Anterior cingulate cortex (tissue), 58 donors: ENCODE results near the gene TMEM204.
"Not testable (repeated sequence)": the region's sequence is repeated elsewhere in the genome, so short reads cannot be mapped to it uniquely, and the experiment has no call there.

Source experiments
- DNase-seq, 58 donors: peaks; one replicate each; lab custom pipeline; 2025; lab: John Stamatoyannopoulos, UW

TMEM204 gene

DNA sequence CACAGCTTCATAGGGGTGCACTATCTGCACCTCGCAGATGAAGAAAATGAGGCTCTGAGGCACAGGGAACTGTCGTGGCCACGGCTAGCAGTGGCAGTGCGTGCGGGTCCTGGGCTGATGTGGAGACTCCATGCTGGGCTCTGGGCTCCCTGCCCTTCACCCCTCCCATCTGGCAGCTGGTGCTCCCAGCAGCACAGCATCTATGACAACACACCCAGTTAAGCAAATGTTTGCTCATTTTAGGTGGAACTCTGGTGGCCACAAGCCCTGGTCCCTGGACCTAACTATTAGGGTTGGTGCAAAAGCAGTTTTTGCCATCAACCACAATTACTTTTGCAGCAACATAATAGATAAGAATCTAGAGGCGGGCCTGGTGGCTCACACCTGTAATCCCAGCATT, 47.5 kb downstream of the TMEM204 start:
- DNase-seq, result no peak

DNA sequence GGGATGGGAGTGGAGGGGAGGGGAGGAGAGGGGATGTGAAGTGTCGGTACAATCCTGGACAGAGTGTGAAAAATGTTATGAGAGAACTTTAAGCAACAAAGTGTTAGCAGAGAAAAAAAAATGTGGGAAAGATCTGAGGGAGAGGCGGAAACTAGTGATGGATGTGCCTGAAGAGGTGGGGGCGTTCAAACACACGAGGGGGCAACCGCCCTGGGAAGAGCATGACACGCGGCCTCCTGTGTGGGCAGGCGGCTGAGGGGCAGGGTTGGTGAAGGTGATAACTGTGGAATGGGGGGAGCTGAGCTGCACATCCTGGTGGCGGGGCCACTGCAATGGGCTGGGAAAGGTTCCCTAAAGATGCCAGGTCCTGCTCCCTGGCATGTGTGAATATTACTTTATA, 48.3 kb downstream of the TMEM204 start:
- DNase-seq, result no peak

- no peak for DNase-seq
Measured at GRCh38 chr16:1583180-1583579, 49.7 kb downstream of the TMEM204 start.

DNA sequence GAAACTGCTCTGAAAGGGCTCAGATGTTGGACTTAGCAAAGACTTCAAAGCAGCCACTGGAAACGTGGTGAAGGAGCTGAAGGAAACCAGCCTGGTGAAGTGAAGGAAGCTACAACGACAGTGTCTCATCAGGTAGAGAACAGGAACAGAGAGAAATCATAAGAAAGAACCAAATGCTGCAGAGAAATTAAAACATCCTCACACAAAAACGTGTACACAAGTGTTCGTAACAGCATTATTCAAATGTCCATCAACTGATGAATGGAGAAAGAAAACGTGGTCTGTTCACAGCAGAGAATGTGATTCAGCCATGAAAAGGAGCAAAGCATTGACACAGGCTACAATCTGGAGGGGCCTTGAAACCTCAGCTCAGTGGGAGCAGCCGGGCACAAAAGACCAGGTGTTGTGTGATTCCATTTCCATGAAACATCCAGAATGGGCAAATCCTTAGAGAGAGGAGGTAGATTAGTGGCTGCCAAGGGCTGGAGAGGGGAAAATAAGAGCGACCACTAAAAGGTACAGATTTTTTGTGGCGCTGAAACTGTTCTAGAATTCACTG, 51.5 kb downstream of the TMEM204 start:
- no peak for DNase-seq

DNA sequence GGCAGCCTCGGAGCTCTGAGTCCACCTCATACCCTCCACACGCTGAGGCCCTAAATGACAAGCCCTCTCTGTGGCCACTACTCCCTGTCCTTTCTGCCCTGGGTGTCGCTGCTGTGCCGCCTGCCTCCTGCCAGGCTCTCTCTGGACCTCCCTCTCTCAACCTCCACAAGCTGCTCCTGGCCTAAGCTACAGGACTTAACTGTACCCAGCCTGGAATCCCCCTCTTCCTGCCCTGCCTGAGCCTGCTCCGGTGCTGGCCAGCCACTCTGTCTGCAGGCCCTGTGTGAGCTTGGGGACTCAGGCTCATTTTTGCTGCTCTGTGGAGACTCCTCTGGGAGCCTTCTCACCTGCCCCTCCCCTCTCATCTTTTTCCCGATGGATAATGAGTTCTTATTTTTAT, 56.9 kb downstream of the TMEM204 start:
- no peak for DNase-seq

GRCh38 chr16:1590930-1591705, 57.7 kb downstream of the TMEM204 start:
- DNase-seq, result no peak

GRCh38 chr16:1592446-1592845, 59.0 kb downstream of the TMEM204 start:
- no peak for DNase-seq

- not testable (repeated sequence) for DNase-seq
Measured at GRCh38 chr16:1595511-1595910, 62.0 kb downstream of the TMEM204 start.

GRCh38 chr16:1596516-1596915, 63.0 kb downstream of the TMEM204 start:
- no peak for DNase-seq

GRCh38 chr16:1597154-1597553, 63.7 kb downstream of the TMEM204 start:
- DNase-seq, result no peak

DNA sequence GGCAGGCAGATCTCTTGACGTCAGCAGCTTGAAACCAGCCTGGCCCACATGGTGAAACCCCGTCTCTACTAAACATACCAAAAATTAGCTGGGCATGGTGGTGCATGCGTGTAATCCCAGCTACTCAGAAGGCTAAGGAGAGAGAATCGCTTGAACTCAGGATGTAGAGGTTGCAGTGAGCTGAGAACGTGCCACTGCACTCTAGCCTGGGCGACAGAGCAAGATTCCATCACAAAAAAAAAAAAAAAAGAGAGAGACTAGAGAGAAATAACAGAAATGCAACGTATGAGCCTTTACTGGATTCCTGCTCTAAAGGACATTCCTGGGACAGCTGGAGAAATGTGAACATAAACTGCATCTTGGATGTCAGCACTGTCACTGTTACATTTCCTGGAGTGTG, 67.6 kb downstream of the TMEM204 start:
- no peak for DNase-seq

DNA sequence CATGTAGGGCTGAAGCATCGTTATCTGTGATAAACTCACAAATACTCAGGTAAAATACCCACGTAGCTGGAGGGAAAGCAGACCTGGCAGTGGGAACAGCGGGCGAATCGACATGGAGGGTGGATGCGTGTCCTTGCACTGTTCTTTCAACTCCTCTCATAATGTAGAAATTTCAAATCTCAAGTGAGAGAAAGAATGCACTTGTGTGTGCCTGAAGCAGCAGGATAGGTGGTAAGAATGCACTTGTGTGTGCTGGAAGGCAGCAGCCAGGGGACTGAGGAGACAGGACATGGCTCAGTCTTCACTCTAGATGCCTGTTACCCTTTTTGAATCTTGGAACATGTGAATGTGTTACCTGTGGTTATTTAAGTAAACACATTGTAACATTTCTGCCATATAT, 68.0 kb downstream of the TMEM204 start:
- DNase-seq, result no peak

DNA sequence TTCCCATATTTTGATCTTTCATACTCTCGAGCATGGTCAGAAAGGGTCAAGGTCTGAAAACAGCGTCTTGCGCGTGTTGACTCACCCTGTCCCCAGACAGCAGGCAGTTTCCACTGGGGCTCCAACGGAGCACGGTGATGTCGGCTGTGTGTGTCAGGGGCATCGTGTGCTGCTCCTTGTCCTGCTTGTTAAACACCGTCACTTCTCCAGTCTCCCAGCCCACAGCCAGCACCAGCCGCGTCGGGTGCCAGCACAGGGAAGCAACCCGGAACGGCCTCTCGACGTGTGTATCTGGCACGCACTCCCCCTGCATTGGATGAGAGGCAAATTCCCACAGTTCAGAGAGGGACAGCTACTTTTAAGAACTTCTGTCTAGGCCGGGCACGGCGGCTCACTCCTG, 68.8 kb downstream of the TMEM204 start:
- no peak for DNase-seq
